ENCODE measurements around the gene NFKBIB. TPM values are rescaled to one million over a fixed set of nuclear protein-coding genes. Genes with fewer than 3 reads are reported as not detected.

NFKBIB gene
- total and polyA plus RNA-seq, 2 of the 13 experiments (the other 11 are each of a cell fraction or from before 2014, with no cell fraction given): 8.6 to 14.9 TPM

GRCh38 chr19:38851622-38852230 lies 48.0 kb upstream of the NFKBIB start (continued):
- TF ChIP-seq ZNF784 (CRISPR knock-in tag; IDR thresholded peaks at IDR 0.05; ENCODE audit: borderline replicate concordance): no peak; the same call in 1 of the 2 replicates
- TF ChIP-seq MXD4 (CRISPR knock-in tag; IDR thresholded peaks at IDR 0.05): peak; percentile 92
- no peak for TF ChIP-seq ZNF503 (CRISPR knock-in tag; IDR thresholded peaks at IDR 0.05)
- TF ChIP-seq ZNF7 (CRISPR knock-in tag; IDR thresholded peaks at IDR 0.05): no peak
- TF ChIP-seq POGK (CRISPR knock-in tag; conservative IDR thresholded peaks at IDR 0.05): no peak; the same call in 1 of the 2 replicates
- TF ChIP-seq HMGA1 (CRISPR knock-in tag; conservative IDR thresholded peaks at IDR 0.05): no peak
- no peak for TF ChIP-seq FOSL1 (CRISPR knock-in tag; IDR thresholded peaks at IDR 0.05; ENCODE audit: borderline replicate concordance)
- peak; percentile 65 for TF ChIP-seq MEIS1 (CRISPR knock-in tag; IDR thresholded peaks at IDR 0.05; ENCODE audit: borderline replicate concordance)
- TF ChIP-seq SUZ12 (IDR thresholded peaks at IDR 0.05; ENCODE audit: low read depth, low read length): no peak
- TF ChIP-seq ZNF205 (CRISPR knock-in tag; IDR thresholded peaks at IDR 0.05): no peak
- peak; percentile 98 for TF ChIP-seq ARNTL (CRISPR knock-in tag; IDR thresholded peaks at IDR 0.05)
- TF ChIP-seq ZFP62 (CRISPR knock-in tag; IDR thresholded peaks at IDR 0.05): no peak
- no peak for TF ChIP-seq ZNF567 (CRISPR knock-in tag; IDR thresholded peaks at IDR 0.05; ENCODE audit: borderline replicate concordance)
- no peak for TF ChIP-seq MEF2D (CRISPR knock-in tag; IDR thresholded peaks at IDR 0.05)
- TF ChIP-seq ZBED4 (CRISPR knock-in tag; IDR thresholded peaks at IDR 0.05; ENCODE audit: borderline replicate concordance): no peak; the same call in 1 of the 2 replicates
- no peak; the same call in 1 of the 2 replicates for TF ChIP-seq ZNF747 (CRISPR knock-in tag; IDR thresholded peaks at IDR 0.05; ENCODE audit: borderline replicate concordance)
- no peak for TF ChIP-seq ATF2 (CRISPR knock-in tag; IDR thresholded peaks at IDR 0.05)
- TF ChIP-seq ZNF572 (CRISPR knock-in tag; IDR thresholded peaks at IDR 0.05): no peak
